Bronchial epithelial cell (primary cell): ENCODE results near the gene SELENOO. TPM values are rescaled to one million over a fixed set of nuclear protein-coding genes. Genes with fewer than 3 reads are reported as not detected.

Experiments
- DNase-seq: peaks from one replicate; pipeline ENCODE4 v3.0.0-alpha.2; 2010; ENCODE audit warnings: low read depth
- FAIRE-seq: peaks from 2 replicates; lab custom pipeline; 2011; peaks lifted over from hg19 to GRCh38; lab: Jason Lieb, UNC
- H3K27me3 ChIP-seq: 2 replicates; pipeline ENCODE4 v1.5.1; 2011; ENCODE audit warnings: low read length; ENCODE audit not compliant: control insufficient read depth, insufficient read depth
- H3K36me3 ChIP-seq: 2 replicates; pipeline ENCODE4 v1.5.1; 2011; ENCODE audit warnings: low read length; ENCODE audit not compliant: control insufficient read depth, insufficient read depth
- H3K4me3 ChIP-seq: 2 replicates; pipeline ENCODE4 v1.5.1; 2011; ENCODE audit warnings: mild to moderate bottlenecking, low read depth, low read length, control low read depth
- total RNA-seq: library from RNA; depleted of rRNA; stranded (reverse); fragments of >200 nt; gene quantifications from 2 replicates; pipeline ENCODE4 v1.2.1, GENCODE V29; 2014
- TF ChIP-seq, protein P1 (sequence below): IDR thresholded peaks from 2 replicates; pipeline ENCODE4 v1.5.1; 2011; ENCODE audit warnings: mild to moderate bottlenecking, moderate library complexity, low read length, control low read depth, inconsistent platforms; ENCODE audit not compliant: insufficient read depth, severe bottlenecking

SELENOO gene
- total RNA-seq, 1 donor from 2014 or later, result 20.8 TPM

DNA sequence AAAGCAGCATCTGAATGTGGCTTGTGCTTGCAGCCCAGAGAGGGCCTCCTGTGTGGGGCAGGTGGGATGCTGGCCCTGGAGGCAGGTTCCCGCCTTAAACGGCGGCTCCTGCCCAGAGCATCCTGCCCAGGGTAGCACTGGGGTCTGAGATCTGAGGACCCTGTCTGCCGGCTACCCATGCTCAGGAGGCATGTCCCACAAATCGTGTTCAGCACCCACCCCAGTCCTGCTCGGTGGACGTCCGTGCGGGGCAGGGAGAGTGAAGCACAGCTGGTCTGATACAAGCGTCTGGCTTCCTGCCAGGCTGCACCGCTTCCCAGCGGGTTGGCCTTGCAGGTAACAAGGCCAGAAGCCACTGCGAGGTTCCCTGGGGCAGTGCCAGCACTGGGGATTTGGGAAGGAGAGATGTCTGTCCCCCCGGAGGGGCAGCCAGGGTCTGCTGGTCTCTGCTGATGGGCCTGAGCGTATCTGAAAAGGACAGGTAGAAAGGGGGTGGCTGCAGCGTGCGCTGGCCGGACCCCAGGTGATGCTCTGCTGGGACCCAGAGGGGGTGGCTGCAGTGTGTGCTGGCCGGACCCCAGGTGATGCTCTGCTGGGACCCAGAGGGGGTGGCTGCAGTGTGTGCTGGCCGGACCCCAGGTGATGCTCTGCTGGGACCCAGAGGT lies 11.5 kb upstream of the SELENOO start:
- Histone ChIP-seq H3K4me3 (no peak overlapping the region), H3K27me3 (no peaks in the 10 kb centered on the region), H3K36me3 (peaks cover 13% of the 10 kb centered on the region)
- no peak for FAIRE-seq
- TF ChIP-seq, protein P1, sequence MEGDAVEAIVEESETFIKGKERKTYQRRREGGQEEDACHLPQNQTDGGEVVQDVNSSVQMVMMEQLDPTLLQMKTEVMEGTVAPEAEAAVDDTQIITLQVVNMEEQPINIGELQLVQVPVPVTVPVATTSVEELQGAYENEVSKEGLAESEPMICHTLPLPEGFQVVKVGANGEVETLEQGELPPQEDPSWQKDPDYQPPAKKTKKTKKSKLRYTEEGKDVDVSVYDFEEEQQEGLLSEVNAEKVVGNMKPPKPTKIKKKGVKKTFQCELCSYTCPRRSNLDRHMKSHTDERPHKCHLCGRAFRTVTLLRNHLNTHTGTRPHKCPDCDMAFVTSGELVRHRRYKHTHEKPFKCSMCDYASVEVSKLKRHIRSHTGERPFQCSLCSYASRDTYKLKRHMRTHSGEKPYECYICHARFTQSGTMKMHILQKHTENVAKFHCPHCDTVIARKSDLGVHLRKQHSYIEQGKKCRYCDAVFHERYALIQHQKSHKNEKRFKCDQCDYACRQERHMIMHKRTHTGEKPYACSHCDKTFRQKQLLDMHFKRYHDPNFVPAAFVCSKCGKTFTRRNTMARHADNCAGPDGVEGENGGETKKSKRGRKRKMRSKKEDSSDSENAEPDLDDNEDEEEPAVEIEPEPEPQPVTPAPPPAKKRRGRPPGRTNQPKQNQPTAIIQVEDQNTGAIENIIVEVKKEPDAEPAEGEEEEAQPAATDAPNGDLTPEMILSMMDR, result no peak
- DNase-seq, result no peak

DNA sequence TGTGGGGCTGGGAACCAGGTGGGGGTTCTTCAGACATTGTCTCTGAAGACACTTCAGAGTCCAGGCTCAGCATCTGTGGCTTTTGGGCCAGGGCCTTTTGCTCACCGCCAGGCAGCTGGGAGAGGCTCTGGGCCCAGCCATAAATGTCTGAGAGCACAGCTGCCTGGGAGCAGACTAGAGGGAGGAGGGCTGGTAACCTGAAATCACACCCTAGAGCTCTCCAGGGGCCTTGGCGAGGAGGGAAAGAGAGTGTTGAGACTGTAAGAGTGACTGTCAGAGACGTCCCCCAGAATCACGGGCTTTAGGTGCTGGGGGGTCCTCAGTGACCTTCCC lies 11.0 kb upstream of the SELENOO start:
- no peaks in the 10 kb centered on the region for H3K27me3 ChIP-seq
- H3K36me3 ChIP-seq, result peaks cover 17% of the 10 kb centered on the region
- H3K4me3 ChIP-seq, result peak overlapping the region; percentile 28
- TF ChIP-seq, protein P1, result no peak
- DNase-seq (no peak), FAIRE-seq (no peak)

DNA sequence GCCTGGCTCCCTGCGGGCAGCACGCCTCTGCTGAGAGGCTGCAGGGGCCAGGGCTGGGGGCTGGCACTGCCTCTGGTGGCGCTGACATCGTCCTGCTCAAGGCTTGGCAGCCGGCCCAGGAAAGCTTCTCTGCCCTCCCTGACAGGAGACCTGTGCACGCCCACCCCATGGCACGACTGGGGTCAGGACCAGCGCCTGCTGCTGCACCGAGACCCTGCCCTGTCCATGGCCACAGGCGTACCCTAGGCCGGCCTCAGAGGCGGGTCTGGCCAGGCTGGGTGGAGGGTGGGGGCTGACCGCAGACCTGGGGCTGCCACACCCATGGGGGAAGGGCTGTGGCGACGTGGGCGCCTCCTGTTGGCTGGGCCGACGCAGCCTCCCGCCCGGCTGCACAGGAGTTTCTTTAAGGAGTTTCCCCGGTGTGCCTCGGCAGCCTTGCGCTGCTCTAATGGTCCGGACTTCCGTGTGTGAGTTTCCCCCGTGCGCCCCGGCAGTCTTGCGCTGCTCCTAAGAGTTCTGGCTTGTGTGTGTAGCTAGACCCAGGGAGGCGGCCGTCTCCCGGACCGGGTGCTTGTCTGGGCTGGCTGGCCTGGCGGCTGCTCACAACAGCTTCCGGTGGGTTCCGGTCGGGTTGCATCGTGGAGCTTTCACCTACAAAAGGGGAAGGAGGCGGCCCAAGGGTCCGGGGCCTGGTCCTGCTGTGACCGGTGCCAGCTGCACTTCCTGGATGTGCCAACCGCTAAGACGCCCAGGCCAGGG lies 10.4 kb upstream of the SELENOO start:
- FAIRE-seq (no peak), DNase-seq (peak; percentile 65)
- TF ChIP-seq, protein P1, result peak; percentile 60
- Histone ChIP-seq H3K27me3 (no peaks in the 10 kb centered on the region), H3K36me3 (peaks cover 21% of the 10 kb centered on the region), H3K4me3 (peak overlapping the region; percentile 28)

DNA sequence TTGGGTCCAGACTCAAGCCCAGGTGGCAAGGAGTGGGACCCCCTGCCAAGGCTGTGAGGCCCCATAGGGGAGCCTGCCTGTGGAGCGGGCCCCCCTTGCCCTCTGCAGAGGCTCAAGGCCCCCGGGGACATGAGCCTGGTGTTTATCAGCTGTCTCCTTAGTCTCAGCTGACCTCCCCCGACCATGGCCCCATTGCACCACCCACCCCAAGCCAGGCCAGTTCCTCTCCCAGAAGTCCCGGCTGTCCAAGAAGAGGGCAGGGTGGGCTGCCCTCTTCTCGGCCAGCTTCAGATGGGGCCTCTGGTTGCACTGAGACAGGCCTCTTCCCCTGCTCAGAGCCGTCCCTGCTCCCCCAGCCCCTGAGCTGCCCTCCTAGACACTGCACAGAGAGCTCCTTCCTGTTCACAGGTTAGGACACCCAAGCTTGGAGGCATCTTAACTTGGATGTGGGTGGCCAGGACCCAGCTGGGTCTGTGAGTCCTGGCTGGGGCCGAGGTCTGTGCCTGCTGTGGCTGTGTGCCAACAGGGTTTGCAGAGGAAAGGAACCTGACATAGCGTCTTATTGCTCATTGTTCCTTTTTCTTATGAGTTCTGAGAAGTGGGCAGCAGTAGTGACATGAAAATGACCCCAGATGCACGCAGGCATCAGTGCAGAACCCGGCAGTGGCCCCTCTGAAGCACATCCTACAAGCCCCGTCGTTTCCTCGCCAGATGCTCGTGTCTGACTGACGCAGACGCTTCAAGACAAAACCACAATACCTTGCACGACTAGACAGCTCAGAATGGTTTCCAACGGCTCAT lies 9.7 kb upstream of the SELENOO start:
- H3K27me3 ChIP-seq, result no peaks in the 10 kb centered on the region
- TF ChIP-seq, protein P1, result no peak
- H3K36me3 ChIP-seq, result peaks cover 21% of the 10 kb centered on the region
- peak overlapping the region; percentile 28 for H3K4me3 ChIP-seq
- DNase-seq, result no peak
- FAIRE-seq, result peak; percentile 79

DNA sequence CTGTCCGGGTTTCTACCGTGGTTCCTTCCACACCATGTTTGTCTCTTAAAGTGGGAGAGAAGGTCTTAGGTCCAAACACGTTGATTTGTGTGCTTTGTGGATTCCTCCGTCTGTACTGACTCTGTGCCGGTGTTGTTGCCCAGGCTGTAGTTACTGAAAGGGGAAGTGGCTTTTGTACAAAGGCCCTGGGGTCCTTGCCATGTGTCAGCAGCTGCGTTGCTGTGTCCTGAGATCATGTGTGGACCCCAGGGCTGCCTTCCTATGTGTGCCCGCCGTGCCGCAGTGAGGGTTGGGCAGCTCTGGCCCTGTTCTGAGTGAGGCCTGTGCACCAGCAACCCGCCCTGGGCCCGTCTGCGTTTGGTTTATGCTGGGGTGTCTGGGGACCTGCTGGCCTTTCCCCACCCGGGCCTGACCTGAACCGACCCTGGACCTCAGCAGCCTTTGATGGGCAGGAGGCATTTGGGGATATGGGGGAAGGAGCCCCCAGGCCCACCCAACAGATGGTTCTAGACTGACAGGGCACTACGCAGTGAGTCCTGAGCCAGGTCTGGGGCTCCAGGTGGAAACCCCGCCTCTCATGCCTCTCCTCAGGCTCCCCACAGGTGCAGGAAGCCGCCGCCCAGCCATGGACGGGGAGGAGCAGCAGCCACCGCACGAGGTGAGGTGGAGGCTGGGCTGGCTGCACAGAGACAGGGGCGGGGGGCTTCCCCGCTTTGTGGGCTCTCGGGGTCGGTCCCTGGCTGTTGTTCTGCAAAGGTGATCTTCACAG lies 8.2 kb upstream of the SELENOO start:
- DNase-seq (no peak), FAIRE-seq (no peak)
- TF ChIP-seq, protein P1, result no peak
- no peak overlapping the region for H3K4me3 ChIP-seq
- peaks cover 28% of the 10 kb centered on the region for H3K36me3 ChIP-seq
- no peaks in the 10 kb centered on the region for H3K27me3 ChIP-seq
